Hematopoietic multipotent progenitor cell treated with erythropoietin and hydrocortisone succinate and interleukin-3 and kit ligand, for 6 days (in vitro differentiated cells): Measurements from ENCODE around the gene ENTPD6.
A peak's percentile ranks its signal among the peaks of the same experiment; 100 is the strongest.

Experiments used
- DNase-seq: peaks from one replicate; pipeline ENCODE4 v3.0.0-alpha.2; 2015

Gene ENTPD6

GRCh38 chr20:25245461-25245860 is 49.9 kb downstream of the ENTPD6 start:
- DNase-seq, result no peak

DNA sequence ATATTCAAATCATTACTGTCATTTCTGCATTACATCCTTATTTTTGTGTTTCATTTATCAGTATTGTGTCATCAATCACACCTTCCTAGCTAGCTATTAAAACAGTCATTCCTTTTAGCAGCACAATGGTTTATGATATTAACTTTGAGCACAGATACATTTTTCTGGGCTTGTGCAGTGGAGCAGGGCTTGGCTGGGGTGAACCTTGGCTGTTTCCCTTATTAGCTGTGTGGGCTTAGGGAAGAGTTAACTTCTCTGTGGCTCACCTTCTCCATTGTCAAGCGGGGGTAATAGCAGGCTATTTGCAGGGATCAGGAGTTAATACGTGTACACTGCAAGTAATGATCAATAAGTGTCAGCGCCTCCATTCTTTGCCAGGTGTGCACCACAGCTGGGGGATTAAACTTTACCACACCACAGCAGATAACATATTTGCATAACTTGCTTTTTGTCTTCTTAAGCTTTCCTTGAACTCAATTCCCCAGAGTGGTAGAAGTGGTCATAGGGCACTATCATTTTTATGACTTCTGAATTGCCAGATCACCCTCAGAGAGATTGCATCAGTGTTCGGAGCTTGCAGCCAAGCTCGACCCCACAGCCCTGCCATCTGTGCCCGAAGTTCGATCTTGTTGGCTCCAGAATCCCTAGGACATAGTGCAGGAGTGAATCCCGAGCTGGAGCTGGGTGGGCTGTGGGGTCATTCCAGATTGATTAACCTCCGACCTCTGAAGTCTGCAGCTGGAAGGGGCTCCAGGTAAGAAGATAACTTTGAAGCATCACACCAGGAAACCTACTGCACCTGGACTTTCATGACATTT is 50.9 kb downstream of the ENTPD6 start:
- DNase-seq, result no peak

GRCh38 chr20:25247000-25247517 is 51.5 kb downstream of the ENTPD6 start:
- peak; percentile 67 for DNase-seq

DNA sequence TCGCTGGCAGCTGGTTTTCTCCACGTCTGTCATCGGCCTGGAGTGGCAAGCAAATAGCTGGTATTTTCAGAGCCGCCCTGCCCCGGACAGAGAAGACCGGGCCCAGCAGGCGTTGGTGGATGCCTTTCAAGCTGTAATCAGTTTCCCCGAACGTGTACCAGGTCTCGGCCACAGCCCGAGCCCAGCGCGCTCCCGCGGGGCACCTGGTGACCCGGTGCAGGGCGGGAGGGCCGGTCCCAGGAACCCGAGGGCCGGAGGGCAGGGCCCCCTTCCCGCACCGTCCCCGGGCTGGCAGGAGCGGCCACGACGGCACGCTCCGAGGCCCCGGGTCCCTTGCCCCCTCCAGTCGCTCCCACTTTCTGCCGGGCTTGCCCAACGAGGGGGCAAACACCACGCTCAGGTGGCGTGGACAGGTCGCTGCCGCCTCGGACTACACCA is 52.0 kb downstream of the ENTPD6 start:
- peak; percentile 54 for DNase-seq

DNA sequence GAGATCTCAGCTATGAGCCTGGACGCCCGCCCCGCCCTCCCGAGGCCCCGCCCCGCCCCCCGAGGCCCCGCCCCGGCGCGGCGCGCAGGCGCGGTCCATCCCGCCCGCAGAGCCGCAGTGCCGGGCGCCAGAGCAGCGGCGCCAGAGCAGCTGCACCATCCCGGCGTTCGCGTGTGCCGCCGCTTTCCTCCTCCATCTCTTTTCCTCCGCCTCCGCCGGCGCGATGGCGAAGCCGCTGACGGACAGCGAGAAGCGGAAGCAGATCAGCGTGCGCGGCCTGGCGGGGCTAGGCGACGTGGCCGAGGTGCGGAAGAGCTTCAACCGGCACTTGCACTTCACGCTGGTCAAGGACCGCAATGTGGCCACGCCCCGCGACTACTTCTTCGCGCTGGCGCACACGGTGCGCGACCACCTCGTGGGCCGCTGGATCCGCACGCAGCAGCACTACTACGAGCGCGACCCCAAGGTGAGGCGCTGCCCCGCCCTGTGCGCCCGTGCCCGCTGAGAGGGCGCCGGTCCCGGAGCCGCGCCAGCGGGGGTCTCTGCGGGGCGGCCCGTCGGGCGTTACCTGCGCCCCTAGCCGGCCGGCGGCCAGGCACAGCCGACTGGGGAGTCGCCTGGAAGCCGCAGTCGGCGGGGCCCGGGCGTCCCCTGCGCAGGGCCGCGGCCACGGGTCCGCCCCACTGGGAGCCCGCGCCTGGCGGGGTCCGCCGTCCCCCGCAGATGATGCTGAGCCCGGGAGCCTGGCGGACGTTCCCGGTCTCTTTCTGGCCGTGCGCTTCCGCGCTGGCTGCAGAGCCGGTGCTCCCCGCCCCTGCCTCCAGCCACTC is 52.7 kb downstream of the ENTPD6 start, which contains the start of gene PYGB:
Gene PYGB (plus strand): TSS at position 130 of the 830 bp plus-strand sequence. CDS start 94 bp downstream, at position 224.
- peak; percentile 78 for DNase-seq

- DNase-seq, result no peak
Observed at GRCh38 chr20:25248786-25249172, 53.3 kb downstream of the ENTPD6 start.

- peak; percentile 8 for DNase-seq
Observed at GRCh38 chr20:25249198-25249931, 53.9 kb downstream of the ENTPD6 start.

DNA sequence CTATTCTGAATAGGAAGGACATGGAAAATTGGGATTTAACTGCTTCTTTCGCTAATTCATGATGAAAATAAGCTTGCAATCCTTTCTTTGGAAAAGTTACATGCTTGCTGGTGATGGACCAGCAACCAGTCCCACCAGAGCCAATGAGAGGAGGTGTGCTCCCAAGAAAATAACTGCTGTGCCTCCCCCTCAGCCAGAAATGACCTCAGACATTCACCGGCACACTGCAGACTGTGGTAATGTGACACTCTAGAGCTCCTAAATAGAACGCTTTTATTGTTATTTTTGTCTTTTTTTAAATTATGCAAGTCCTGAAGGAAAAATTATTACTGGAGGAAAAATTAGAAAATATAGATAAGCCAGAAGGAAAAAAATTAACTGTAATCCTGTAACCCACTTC is 55.0 kb downstream of the ENTPD6 start:
- DNase-seq, result no peak

DNA sequence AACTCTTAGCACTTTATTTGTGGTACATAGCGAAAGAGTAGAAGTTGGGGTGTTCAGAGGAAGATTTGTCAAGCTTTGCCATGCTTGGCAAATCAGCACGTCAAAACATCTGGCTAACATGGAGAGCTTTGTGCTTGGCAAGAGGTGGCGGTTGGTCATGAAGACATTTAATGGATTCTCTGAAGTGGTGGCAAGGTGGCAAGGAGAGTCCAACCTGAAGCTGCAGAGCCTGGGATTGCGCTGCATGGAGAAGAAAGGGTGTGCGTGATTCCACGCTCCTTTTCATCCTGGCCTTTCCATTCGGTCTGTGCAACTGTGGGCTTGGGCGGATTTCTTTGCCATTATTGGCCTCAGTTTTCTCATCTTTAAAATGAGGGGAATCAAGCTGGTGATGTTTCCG is 55.5 kb downstream of the ENTPD6 start:
- no peak for DNase-seq

- DNase-seq, result no peak
Observed at GRCh38 chr20:25251558-25251957, 56.0 kb downstream of the ENTPD6 start.

GRCh38 chr20:25252230-25252651 is 56.7 kb downstream of the ENTPD6 start:
- DNase-seq, result no peak

GRCh38 chr20:25252686-25253421 is 57.3 kb downstream of the ENTPD6 start:
- DNase-seq, result no peak

GRCh38 chr20:25253606-25254275 is 58.2 kb downstream of the ENTPD6 start:
- DNase-seq, result no peak

GRCh38 chr20:25254571-25254970 is 59.1 kb downstream of the ENTPD6 start:
- DNase-seq, result no peak

DNA sequence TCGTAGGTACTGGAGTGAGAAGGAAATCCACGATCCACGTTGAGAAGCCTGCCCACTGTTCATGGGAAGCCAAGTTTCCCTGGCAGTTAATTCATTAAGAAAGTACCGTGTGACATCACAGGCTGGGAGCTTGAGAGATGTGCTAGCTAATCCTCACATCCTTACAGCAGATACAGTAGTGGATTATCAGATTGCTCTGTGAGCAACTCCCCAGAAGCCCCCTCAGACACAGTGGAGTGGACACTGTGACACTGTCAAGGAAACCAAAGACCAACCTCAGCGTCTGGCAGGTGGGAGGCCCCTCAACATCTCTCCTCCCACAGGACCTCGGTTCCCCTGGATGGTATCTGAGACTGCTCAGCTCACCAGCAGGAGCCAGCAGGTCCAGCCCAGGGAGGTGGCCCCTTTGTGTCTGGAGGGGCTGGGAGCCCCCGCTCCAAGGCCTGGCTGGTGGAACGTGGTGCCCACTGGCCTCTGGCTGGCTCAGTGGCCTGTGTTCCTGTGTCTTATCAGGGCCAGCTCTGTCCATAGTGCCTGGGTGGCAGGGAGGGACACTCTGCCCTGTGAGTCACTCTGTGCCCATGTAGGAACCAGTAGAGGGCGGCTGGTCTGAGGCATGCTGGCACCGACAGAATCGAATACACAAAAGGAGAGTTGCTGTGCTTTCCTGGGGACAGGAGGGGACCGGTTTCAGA is 59.6 kb downstream of the ENTPD6 start:
- DNase-seq, result no peak

GRCh38 chr20:25256226-25256859 is 60.8 kb downstream of the ENTPD6 start:
- no peak for DNase-seq

DNA sequence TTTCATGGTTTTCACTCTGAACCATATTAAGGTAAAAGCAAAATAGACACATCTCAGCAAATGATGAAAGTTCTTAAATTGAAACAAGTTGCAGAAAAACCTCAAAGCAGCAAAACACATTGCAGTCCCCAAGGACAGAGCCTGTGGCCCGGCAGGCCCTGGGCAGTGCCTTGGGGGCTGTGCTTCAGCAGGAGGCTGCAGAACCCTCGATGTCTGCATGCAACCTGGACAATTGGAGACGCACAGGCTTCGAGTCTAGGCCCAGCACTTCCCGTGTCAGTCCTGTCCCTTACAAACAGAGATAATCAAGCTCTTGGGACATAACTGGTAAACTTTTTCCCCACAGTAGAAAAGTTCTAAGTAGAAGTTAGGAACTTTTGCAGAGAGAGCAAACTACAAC is 61.6 kb downstream of the ENTPD6 start:
- no peak for DNase-seq

DNA sequence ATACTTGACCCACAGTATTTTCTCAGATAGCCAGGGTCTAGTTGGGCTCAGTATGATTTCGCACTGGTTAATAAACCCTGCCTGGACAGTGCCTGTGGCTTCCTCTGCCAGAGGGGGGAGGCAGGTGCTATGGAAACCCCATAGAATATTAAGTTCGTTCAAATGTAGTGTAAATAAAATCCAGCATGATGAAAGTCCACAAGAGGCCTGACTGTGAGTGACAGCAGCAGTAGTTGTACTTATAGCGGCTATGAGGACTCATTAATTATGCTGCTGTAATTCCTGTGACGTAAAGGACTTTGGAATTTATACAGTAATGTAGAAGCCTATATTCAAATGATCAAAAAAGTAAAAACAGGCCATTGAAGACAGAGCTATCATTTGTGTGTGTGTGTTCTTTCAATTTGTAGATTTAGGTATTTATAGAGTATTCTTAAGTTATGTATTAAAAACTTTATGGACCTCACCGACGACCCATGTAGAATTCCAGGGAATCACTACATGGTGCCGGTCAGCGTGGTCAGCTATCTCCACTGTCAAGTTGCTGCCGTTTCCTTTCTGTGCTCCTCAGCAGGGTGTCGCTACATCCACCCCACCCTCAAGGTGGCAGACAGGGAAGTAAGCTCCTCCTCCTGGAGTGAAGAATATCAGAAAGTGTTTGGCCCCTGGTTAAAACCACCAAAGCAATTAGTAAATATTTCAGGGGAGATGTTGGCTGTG is 62.4 kb downstream of the ENTPD6 start:
- DNase-seq, result no peak

DNA sequence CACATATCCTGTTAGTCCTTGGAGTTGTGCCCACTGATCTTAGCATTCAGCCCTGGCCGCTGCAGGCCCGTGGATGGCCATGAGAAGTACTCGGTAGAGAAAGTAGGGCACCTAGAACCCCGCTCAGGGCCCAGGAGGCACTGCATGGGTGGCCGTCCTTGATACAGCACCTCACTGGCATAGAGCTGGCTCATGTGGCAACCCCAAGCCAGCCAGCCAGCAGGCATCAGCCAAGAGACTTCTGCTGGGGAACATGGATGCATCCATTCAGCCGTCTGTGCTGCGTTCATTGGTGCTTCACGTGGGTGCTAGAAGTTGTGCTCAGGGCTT is 62.9 kb downstream of the ENTPD6 start:
- no peak for DNase-seq

- DNase-seq, result no peak
Observed at GRCh38 chr20:25258828-25259227, 63.3 kb downstream of the ENTPD6 start.
